Erythroblast (primary cell): ENCODE measurements around the gene SKOR1.

ENCODE experiments used
- GATA1 ChIP-seq: IDR thresholded peaks from 2 replicates; pipeline ENCODE4 v1.6.1; 2011; ENCODE audit warnings: low read depth, mild to moderate bottlenecking, control low read depth, low read length, moderate library complexity
- POLR2A ChIP-seq: IDR thresholded peaks from 2 replicates; pipeline ENCODE4 v1.6.1; 2011; ENCODE audit warnings: mild to moderate bottlenecking, low read length

DNA sequence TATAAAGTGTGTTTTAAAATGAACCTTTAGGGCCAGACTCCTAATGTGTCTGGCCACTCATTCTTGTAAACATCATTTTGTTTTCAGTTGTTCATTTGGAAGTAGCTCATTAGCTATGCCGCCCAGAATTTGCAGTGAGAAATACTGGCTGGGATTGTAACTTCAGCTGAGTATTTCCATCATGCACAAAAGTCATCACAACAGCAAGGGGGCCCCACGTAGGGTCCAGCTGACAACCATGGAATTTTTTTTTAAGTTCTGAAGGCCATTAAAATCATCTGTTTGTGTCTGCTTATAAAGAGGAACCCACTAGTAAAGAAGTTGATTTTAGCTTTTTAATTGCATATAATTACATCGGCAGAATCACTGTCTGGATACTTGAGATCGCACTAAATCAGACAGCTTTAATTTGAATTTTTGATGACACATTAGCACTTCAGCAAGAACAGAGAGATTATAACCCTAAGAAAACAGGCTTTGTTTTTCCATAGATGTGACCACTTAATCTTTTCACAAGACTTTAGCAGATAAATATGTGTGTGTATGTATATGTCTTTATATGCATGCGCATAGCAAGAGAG, 46.3 kb upstream of the SKOR1 start:
- TF ChIP-seq POLR2A (no peak), GATA1 (no peak)
